Coronary artery (tissue), 2 donors: ENCODE data around the gene SCYGR1.

ENCODE experiments used
- DNase-seq: peaks from one replicate; pipeline ENCODE4 v3.0.0-alpha.2; 2017; ENCODE audit warnings: low spot score
- H3K27ac ChIP-seq, 2 donors: fragments of 200-600 bp; sonication (generic); one replicate each; pipeline ENCODE4 v1.5.1; 2016 to 2019
- H3K4me3 ChIP-seq: fragments of 200-600 bp; sonication (generic); 2 replicates; pipeline ENCODE4 v1.5.1; 2016; ENCODE audit warnings: mild to moderate bottlenecking, moderate library complexity
- TF ChIP-seq, protein P1 (sequence below): fragments of 200-600 bp; sonication (generic); IDR thresholded peaks from one replicate; pipeline ENCODE4 v1.5.1; 2019; ENCODE audit warnings: antibody characterized with exemption

The SCYGR1 gene

DNA sequence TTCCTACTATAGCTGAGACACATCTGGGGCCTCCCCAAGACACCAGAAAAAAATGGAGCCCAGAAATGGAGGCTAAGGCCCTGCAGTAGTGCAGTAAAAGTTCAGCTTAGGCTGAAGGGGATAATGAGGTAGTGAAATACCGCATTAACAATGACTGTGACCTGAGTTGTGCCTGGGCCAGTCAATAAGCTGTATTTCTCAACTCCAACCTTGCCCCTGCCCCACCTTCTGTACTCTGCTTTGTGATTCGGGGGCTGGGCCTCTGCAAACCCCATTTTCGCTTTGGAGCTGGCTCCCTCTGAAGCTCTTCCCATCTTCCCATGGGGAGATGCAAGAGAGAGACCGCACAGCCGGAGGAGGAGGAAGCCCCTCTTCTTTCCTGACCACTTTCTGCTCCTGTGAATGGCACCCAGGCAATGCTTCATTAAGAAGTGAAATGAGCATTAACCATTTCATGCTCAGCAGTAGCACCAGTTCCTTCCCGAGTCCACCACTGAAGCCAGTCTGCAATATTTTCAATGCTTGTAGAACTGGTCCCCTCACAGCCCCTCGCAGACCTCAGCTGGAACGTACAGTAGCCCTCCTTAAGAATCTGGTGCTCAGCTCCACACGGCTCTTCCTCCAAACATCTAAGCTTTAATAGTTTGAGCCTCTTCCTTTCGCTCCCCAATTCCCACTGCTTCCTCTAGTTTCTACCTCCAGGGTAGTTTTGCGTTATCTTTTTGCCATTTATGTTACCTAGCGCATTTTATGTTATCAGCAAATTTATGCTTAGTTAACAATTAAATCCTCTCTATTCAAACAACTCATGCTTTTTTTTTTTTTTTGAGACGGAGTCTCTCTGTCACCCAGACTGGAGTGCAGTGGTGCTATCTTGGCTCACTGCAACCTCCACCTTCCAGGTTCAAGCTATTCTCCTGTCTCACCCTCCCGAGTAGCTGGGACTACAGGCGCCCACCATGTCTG lies 32.6 kb upstream of the SCYGR1 start:
- TF ChIP-seq, protein P1, sequence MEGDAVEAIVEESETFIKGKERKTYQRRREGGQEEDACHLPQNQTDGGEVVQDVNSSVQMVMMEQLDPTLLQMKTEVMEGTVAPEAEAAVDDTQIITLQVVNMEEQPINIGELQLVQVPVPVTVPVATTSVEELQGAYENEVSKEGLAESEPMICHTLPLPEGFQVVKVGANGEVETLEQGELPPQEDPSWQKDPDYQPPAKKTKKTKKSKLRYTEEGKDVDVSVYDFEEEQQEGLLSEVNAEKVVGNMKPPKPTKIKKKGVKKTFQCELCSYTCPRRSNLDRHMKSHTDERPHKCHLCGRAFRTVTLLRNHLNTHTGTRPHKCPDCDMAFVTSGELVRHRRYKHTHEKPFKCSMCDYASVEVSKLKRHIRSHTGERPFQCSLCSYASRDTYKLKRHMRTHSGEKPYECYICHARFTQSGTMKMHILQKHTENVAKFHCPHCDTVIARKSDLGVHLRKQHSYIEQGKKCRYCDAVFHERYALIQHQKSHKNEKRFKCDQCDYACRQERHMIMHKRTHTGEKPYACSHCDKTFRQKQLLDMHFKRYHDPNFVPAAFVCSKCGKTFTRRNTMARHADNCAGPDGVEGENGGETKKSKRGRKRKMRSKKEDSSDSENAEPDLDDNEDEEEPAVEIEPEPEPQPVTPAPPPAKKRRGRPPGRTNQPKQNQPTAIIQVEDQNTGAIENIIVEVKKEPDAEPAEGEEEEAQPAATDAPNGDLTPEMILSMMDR: no peak
- DNase-seq: no peak
- Histone ChIP-seq H3K4me3 (no peak overlapping the region), H3K27ac (no peak overlapping the region)

GRCh38 chr2:227416701-227417100 lies 29.0 kb upstream of the SCYGR1 start:
- TF ChIP-seq, protein P1: no peak
- Histone ChIP-seq H3K4me3 (no peak overlapping the region), H3K27ac (peak overlapping the region; percentile 27 to 50)
- DNase-seq: no peak

- TF ChIP-seq, protein P1: no peak
- Histone ChIP-seq H3K27ac (peak overlapping the region; percentile 40 to 75), H3K4me3 (no peak overlapping the region)
- no peak for DNase-seq
These were observed 28.0 kb upstream of the SCYGR1 start for GRCh38 chr2:227415538-227416424.

DNA sequence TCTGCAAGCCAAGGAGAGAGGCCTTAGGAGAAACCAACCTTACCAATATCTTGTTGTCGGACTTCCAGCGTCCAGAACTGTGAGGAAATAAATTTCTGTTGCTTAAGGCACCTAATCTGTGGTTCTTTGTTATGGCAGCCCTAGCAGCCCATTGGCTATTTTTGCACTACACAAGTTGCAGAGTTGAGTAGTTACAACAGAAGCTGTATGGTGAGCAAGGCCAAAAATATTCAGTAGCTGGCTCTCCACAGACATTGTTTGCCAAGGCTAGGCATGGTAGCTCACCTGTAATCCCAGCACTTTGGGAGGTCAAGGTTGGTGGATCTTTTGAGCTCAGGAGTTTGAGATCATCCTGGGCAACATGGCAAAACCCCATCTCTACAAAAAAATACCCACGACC lies 27.1 kb upstream of the SCYGR1 start:
- no peak for DNase-seq
- Histone ChIP-seq H3K4me3 (no peak overlapping the region), H3K27ac (peak overlapping the region in 1 of 2 donors; percentile 60)
- TF ChIP-seq, protein P1: no peak

DNA sequence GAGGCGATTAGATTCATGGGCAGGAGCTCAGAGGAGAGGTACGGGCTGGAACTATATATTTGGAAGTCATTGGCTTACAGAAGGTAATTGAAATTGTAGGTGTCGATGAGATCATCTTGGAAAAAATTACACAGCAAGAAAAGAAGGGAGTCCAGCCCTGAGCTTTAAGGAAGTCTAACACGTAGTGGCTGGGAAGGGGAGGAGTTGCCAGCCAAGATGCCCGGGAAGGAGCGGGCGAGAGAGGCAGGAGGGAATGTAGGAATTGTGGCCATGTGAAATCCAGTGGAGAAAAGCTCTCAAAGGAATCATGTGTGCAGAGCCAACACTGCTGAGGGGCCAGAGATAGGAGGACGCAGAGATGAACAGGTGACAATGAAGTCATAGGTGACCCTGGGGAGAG lies 25.6 kb upstream of the SCYGR1 start:
- TF ChIP-seq, protein P1: no peak
- Histone ChIP-seq H3K4me3 (no peak overlapping the region), H3K27ac (peak overlapping the region in 1 of 2 donors; percentile 35)
- no peak for DNase-seq

DNA sequence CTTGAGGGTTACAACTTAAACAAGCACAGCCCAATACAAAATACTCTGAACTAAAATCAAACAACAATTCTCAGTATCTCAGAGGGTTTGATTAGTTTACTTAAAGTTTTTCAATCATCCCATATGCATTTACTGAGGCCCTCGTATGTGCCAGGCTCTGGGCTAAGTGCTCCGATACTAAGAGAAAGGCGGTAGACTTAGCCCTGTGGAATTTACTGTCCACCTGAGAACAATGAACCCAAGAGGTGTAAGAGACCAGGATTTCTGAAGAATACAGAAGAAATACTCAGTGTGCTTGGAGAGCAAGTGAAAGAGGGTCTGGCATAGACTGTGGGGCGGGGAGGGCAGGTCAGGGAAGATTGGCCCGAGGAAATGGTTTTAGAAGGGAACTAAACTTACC lies 25.1 kb upstream of the SCYGR1 start:
- TF ChIP-seq, protein P1: no peak
- H3K4me3 ChIP-seq: no peak overlapping the region
- no peak for DNase-seq
- no peak overlapping the region for H3K27ac ChIP-seq
